IMR-90 (cell line): ENCODE measurements around the gene THOC6. TPM values are rescaled to one million over a fixed set of nuclear protein-coding genes. Genes with fewer than 3 reads are reported as not detected.

ENCODE experiments used
- ATAC-seq: fragments of 200-7000 bp; cut with Tn5 transposase; 2 replicates; pipeline ENCODE4 v1.9.1; 2020; ENCODE audit warnings: low read depth, mild to moderate bottlenecking, moderate library complexity
- BruUV-seq: library from RNA; stranded (reverse); fragments of 400-500 nt; replicated peaks from 2 replicates; lab custom pipeline; 2021; lab: Mats Ljungman, UMichigan
- CTCF ChIA-PET: fragments of 300-600 bp; formaldehyde crosslinking; extraction: SDS; loops from one replicate; lab custom pipeline; 2021; ENCODE audit warnings: antibody characterized with exemption; lab: Yijun Ruan, JAX
- POLR2A ChIA-PET: fragments of 300-600 bp; sonication (Branson Sonifier 250); formaldehyde crosslinking; loops from one replicate; lab custom pipeline; 2022; ENCODE audit warnings: antibody characterized with exemption; ENCODE audit not compliant: unreplicated experiment; lab: Charles Lee
- DNase-seq: peaks from one replicate; pipeline ENCODE4 v3.0.0; 2013
- H2AFZ ChIP-seq: replicated peaks from 2 replicates; pipeline ENCODE3; 2013; ENCODE audit warnings: low read length, mild to moderate bottlenecking; ENCODE audit not compliant: poor library complexity
- H2AK5ac ChIP-seq: 2 replicates; pipeline ENCODE4 v1.6.1; 2013; ENCODE audit warnings: low read depth, low read length, inconsistent platforms
- H2AK9ac ChIP-seq: replicated peaks from 2 replicates; pipeline ENCODE3; 2013; ENCODE audit warnings: mild to moderate bottlenecking, low read depth, low read length, moderate library complexity; ENCODE audit not compliant: poor library complexity
- H2BK120ac ChIP-seq: 2 replicates; pipeline ENCODE4 v1.6.1; 2013; ENCODE audit warnings: low read depth, low read length, inconsistent platforms
- H2BK15ac ChIP-seq: 3 replicates; pipeline ENCODE4 v1.6.1; 2013; ENCODE audit warnings: low read depth, low read length, inconsistent platforms
- H2BK20ac ChIP-seq: 2 replicates; pipeline ENCODE4 v1.6.1; 2013; ENCODE audit warnings: low read depth, mild to moderate bottlenecking, inconsistent platforms, low read length, moderate library complexity
- H2BK5ac ChIP-seq: 2 replicates; pipeline ENCODE4 v1.6.1; 2013; ENCODE audit warnings: mild to moderate bottlenecking, low read depth, low read length, inconsistent platforms; ENCODE audit not compliant: poor library complexity, severe bottlenecking
- H3K14ac ChIP-seq: replicated peaks from 2 replicates; pipeline ENCODE4 v1.6.1; 2013; ENCODE audit warnings: low read depth, low read length, inconsistent platforms
- H3K18ac ChIP-seq: 2 replicates; pipeline ENCODE4 v1.6.1; 2013; ENCODE audit warnings: low read depth, low read length, control low read depth
- H3K23ac ChIP-seq: 2 replicates; pipeline ENCODE4 v1.6.1; 2013; ENCODE audit warnings: low read depth, low read length, inconsistent platforms
- H3K27ac ChIP-seq: 2 replicates; pipeline ENCODE4 v1.5.1; 2013; ENCODE audit warnings: mild to moderate bottlenecking, control low read depth, low read length; ENCODE audit not compliant: insufficient read depth
- H3K27me3 ChIP-seq: 2 replicates; pipeline ENCODE4 v1.6.1; 2013; ENCODE audit warnings: low read length; ENCODE audit not compliant: control insufficient read depth, insufficient read depth
- H3K36me3 ChIP-seq: 2 replicates; pipeline ENCODE4 v1.6.1; 2013; ENCODE audit warnings: low read length, mixed read lengths; ENCODE audit not compliant: control insufficient read depth, insufficient read depth
- H3K4ac ChIP-seq: 2 replicates; pipeline ENCODE4 v1.6.1; 2013; ENCODE audit warnings: low read depth, low read length, inconsistent platforms
- H3K4me1 ChIP-seq: 2 replicates; pipeline ENCODE4 v1.6.1; 2013; ENCODE audit warnings: low read length, mixed read lengths; ENCODE audit not compliant: control insufficient read depth, insufficient read depth
- H3K4me2 ChIP-seq: 2 replicates; pipeline ENCODE4 v1.6.1; 2013; ENCODE audit warnings: low read depth, mild to moderate bottlenecking, control low read depth, low read length, moderate library complexity
- H3K4me3 ChIP-seq: 2 replicates; pipeline ENCODE4 v1.5.1; 2013; ENCODE audit warnings: low read depth, mild to moderate bottlenecking, control low read depth, low read length, moderate library complexity; ENCODE audit not compliant: insufficient read depth
- H3K56ac ChIP-seq: 2 replicates; pipeline ENCODE4 v1.6.1; 2013; ENCODE audit warnings: low read length, inconsistent platforms; ENCODE audit not compliant: insufficient read depth; ENCODE audit errors: extremely low read depth
- H3K79me1 ChIP-seq, 2 experiments: 2 replicates each; pipeline ENCODE4 v1.6.1; 2013; ENCODE audit warnings: low read length in 2 of 2, inconsistent platforms in 1 of 2, low read depth in 1 of 2
- H3K9ac ChIP-seq: 2 replicates; pipeline ENCODE4 v1.6.1; 2013; ENCODE audit warnings: low read depth, low read length, control low read depth
- H3K9me1 ChIP-seq: 2 replicates; pipeline ENCODE4 v1.6.1; 2013; ENCODE audit warnings: low read length, inconsistent platforms; ENCODE audit not compliant: insufficient read depth
- H3K9me3 ChIP-seq: 2 replicates; pipeline ENCODE4 v1.6.1; 2013; ENCODE audit warnings: low read length; ENCODE audit not compliant: control insufficient read depth, insufficient read depth
- H4K20me1 ChIP-seq: 2 replicates; pipeline ENCODE4 v1.6.1; 2013; ENCODE audit warnings: low read length, inconsistent platforms; ENCODE audit not compliant: insufficient read depth
- H4K5ac ChIP-seq: 2 replicates; pipeline ENCODE4 v1.6.1; 2013; ENCODE audit warnings: mild to moderate bottlenecking, low read depth, low read length, control low read depth
- H4K8ac ChIP-seq, 2 experiments: 2 replicates each; pipeline ENCODE4 v1.6.1; 2013; ENCODE audit warnings: low read depth in 2 of 2, low read length in 2 of 2, control low read depth in 1 of 2, inconsistent platforms in 1 of 2
- H4K91ac ChIP-seq: 2 replicates; pipeline ENCODE4 v1.6.1; 2013; ENCODE audit warnings: low read depth, low read length, inconsistent platforms; ENCODE audit not compliant: insufficient read depth
- BHLHE40 ChIP-seq: fragments of 150-350 bp; IDR thresholded peaks from 2 replicates; pipeline ENCODE4 v1.6.1; 2016; ENCODE audit warnings: mild to moderate bottlenecking, low read depth, low read length
- CHD1 ChIP-seq: IDR thresholded peaks from 2 replicates; pipeline ENCODE4 v1.6.1; 2012; ENCODE audit warnings: low read depth, low read length, improper control_type of control experiment
- CTCF ChIP-seq: conservative IDR thresholded peaks from 2 replicates; pipeline ENCODE4 v1.5.1; 2012; ENCODE audit warnings: mild to moderate bottlenecking, low read depth, low read length, improper control_type of control experiment
- ELK1 ChIP-seq: fragments of 150-350 bp; IDR thresholded peaks from 2 replicates; pipeline ENCODE4 v1.6.1; 2016; ENCODE audit warnings: low read depth, mild to moderate bottlenecking, low read length, moderate library complexity, borderline replicate concordance
- MAZ ChIP-seq: IDR thresholded peaks from 2 replicates; pipeline ENCODE4 v1.6.1; 2012; ENCODE audit warnings: low read depth, mild to moderate bottlenecking, low read length, improper control_type of control experiment, moderate library complexity, borderline replicate concordance
- MXI1 ChIP-seq: IDR thresholded peaks from 2 replicates; pipeline ENCODE4 v1.6.1; 2012; ENCODE audit warnings: low read depth, mild to moderate bottlenecking, low read length, moderate library complexity, borderline replicate concordance
- NFE2L2 ChIP-seq: fragments of 150-350 bp; IDR thresholded peaks from 2 replicates; pipeline ENCODE4 v1.6.1; 2016; ENCODE audit warnings: low read depth, mild to moderate bottlenecking, low read length
- POLR2A ChIP-seq: IDR thresholded peaks from 2 replicates; pipeline ENCODE4 v1.6.1; 2012; ENCODE audit warnings: mild to moderate bottlenecking, low read depth, low read length
- RCOR1 ChIP-seq: IDR thresholded peaks from 2 replicates; pipeline ENCODE4 v1.6.1; 2012; ENCODE audit warnings: mild to moderate bottlenecking, low read length, improper control_type of control experiment; ENCODE audit not compliant: insufficient replicate concordance
- RFX5 ChIP-seq: IDR thresholded peaks from 2 replicates; pipeline ENCODE4 v1.8.0; 2012; ENCODE audit warnings: low read depth, mild to moderate bottlenecking, low read length, moderate library complexity
- SMC3 ChIP-seq: fragments of 150-350 bp; IDR thresholded peaks from 2 replicates; pipeline ENCODE4 v1.6.1; 2016; ENCODE audit warnings: low read depth, mild to moderate bottlenecking, antibody characterized with exemption, low read length, moderate library complexity
- WGBS, 2 experiments: methylation state at CpG; one replicate each; pipeline versions ENCODE4 v1.1.5 to v1.1.7; 2013; ENCODE audit warnings: missing lambda C conversion rate in 2 of 2; ENCODE audit not compliant: insufficient read length in 1 of 2; ENCODE audit errors: extremely low coverage in 2 of 2; 5-methylcytosine and 5-hydroxymethylcytosine counted together
- dilution Hi-C: fragments of 300-500 bp; cut with HindIII; formaldehyde crosslinking; loops from one replicate; pipeline ENCODE4 v1.14.3; 2018; ENCODE audit warnings: low sequenced_read_pairs; ENCODE audit not compliant: unreplicated experiment
- in situ Hi-C: fragments of 300-500 bp; cut with MboI; formaldehyde crosslinking; loops from 3 replicates; pipeline ENCODE4 v1.14.3; 2019; ENCODE audit warnings: low sequenced_read_pairs, inconsistent platforms, mixed read lengths
- intact Hi-C: fragments of 100-400 bp; cut with micrococcal nuclease; formaldehyde crosslinking; loops from 2 replicates; pipeline ENCODE4 v1.10.0; 2022
- polyA plus RNA-seq, 3 experiments: library from polyadenylated mRNA; depleted of rRNA; stranded (reverse); fragments of >200 nt; gene quantifications; 2 replicates each; pipeline ENCODE4 v1.2.3, GENCODE V29; 2012; ENCODE audit warnings: low replicate concordance in 1 of 3
- total RNA-seq: library from RNA; depleted of rRNA; stranded (reverse); fragments of >200 nt; gene quantifications from 2 replicates; pipeline ENCODE4 v1.2.3, GENCODE V29; 2012

THOC6 gene
- total and polyA plus RNA-seq, 2 of the 4 experiments (the other 2 are of a cell fraction), result 16.8 to 23.1 TPM

- Histone ChIP-seq H4K5ac (no peak overlapping the region), H2BK120ac (no peak overlapping the region), H2BK5ac (no peak overlapping the region), H2AFZ (no peak overlapping the region), H3K4ac (no peak overlapping the region), H2AK9ac (no peak overlapping the region), H4K91ac (no peak overlapping the region), H3K36me3 (no peaks in the 10 kb centered on the region), H3K9ac (no peak overlapping the region), H3K23ac (no peak overlapping the region), H3K4me1 (no peaks in the 10 kb centered on the region), H2BK15ac (no peak overlapping the region), H2BK20ac (no peak overlapping the region), H3K27me3 (peaks cover 71% of the 10 kb centered on the region), H4K8ac (no peak overlapping the region), H3K18ac (no peak overlapping the region), H3K9me3 (no peaks in the 10 kb centered on the region), H3K27ac (no peak overlapping the region), H3K56ac (no peak overlapping the region), H2AK5ac (no peak overlapping the region), H3K14ac (no peak overlapping the region), H3K9me1 (no peaks in the 10 kb centered on the region), H3K79me1 (no peaks in the 10 kb centered on the region), H3K4me3 (no peak overlapping the region), H4K20me1 (no peaks in the 10 kb centered on the region), H3K4me2 (no peak overlapping the region)
- TF ChIP-seq SMC3 (no peak), CTCF (no peak), RCOR1 (no peak), RFX5 (no peak), ELK1 (no peak), MAZ (no peak), MXI1 (no peak), BHLHE40 (no peak), NFE2L2 (no peak), POLR2A (no peak), CHD1 (no peak)
- DNase-seq (no peak), ATAC-seq (0 out of 2 replicates have a peak, but pooled peaks have one; percentile 4)
- ChIA-PET POLR2A (interaction anchor here (1.2 kb wide), 1 partner anchor 13 kb away, joined by 3 read pairs; no protein-coding TSS in a partner anchor), CTCF (no interaction called here)
- no TSS peak for BruUV-seq
- in situ Hi-C loops (no loop called here), dilution Hi-C loops (no loop called here), intact Hi-C loops (no loop called here)
- WGBS, 2 experiments, result 14% methylated on average over 11 of the region's 40 CpGs; no CpG with 5 or more reads in 1 of the 2 experiments
Observed at GRCh38 chr16:3035972-3036725, 12.3 kb downstream of the THOC6 start.
